Activated naive CD4-positive, alpha-beta T cell (primary cell): Measurements from ENCODE around the gene VPS33B.

Source experiments
- DNase-seq, 4 experiments: peaks; one replicate each; lab custom pipeline; 2025; lab: John Stamatoyannopoulos, UW

Gene VPS33B

DNA sequence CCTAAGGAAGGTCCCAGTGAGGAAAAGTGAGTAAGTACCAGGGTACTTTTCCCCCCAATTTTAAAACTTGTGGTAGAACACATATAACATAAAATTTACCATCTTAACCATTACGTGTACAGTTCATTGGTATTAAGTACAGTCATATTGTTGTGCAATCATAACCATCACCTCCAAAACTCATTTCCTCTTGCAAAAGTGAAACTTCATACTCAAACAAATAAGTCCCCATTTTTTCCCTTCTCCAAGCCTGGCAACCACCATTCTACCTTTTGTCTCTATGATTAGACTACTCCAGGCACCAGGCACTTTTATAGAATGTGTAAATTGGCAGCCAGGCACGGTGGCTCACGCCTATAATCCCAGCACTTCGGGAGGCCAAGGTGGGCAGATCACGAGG lies 40.3 kb downstream of the VPS33B start:
- no peak for DNase-seq

DNA sequence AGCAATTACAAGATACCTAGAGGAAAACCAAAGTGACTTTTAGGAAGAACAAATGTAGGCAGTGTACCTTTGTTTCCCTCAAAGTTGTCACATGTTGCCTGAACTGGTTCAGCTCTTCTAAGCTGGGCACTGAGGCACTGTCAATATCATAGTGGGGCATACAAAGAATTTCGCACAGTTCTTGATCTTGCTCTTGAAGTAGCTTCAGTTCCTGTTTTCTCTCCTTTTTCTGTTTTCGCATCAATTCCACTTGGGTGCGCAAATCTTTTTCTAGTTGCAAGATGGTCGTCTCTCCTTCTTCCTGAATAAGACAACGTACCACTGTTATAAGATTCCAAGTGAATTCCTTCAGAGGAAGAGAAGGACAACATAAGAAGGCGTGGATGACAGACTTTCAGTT lies 40.7 kb downstream of the VPS33B start:
- DNase-seq, result no peak

- no peak for DNase-seq
Measured at GRCh38 chr15:90979582-90979981, 42.8 kb downstream of the VPS33B start.

DNA sequence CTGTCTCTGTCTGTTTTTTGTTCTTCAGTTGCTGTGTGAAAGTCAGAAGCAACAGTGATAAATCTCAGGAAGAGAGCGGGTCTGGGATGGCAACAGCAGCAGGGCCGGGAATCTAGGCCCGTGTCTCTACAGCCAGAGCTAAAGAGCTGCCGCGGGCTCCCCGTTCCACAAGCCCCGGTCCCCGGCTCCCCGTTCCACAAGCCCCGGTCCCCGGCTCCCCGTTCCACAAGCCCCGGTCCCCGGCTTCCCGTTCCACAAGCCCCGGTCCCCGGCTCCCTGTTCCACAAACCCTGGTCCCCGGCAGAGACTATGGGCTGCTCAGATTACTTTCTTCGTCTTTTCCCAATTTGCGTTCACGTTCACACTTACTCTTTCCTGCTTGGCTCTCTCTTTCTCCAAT lies 48.2 kb downstream of the VPS33B start:
- DNase-seq, result no peak

DNA sequence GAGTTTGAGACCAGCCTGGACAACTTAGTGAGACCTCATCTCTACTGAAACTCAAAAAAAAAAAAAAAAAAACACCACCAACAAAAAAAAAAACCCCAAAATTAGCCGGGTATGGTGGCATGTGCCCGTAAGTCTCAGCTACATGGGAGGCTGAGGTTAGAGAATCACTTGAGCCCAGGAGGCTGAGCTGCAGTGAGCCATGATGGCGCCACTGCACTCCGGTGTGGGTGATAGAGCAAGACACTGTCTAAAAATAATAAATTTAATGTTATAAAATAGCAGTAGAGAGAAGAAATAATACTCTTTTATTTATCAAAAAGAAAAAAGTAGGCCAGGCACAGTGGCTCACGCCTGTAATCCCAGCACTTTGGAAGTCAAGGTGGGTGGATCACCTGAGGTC lies 50.3 kb downstream of the VPS33B start:
- DNase-seq, result no peak

DNA sequence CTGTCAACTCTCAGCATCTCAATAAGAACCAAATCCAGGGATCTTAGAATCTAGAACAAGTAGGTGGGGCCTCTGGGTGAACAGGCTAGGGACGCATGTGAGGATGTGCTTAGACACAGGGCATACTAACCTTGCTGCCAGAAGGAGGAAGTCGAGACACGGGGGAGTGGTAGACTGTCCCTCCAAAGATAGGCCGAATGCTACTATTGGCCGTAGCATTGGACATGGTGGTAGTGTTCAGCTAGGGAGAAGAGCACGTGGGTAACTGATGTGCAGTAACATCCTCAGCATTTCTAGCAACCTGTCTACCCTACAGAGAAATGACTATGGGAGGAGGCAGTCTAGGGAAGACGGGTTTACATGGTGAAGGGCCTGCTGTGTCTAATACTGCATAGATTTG lies 52.1 kb downstream of the VPS33B start:
- DNase-seq, result no peak

GRCh38 chr15:90968434-90968833 lies 54.0 kb downstream of the VPS33B start:
- no peak for DNase-seq

DNA sequence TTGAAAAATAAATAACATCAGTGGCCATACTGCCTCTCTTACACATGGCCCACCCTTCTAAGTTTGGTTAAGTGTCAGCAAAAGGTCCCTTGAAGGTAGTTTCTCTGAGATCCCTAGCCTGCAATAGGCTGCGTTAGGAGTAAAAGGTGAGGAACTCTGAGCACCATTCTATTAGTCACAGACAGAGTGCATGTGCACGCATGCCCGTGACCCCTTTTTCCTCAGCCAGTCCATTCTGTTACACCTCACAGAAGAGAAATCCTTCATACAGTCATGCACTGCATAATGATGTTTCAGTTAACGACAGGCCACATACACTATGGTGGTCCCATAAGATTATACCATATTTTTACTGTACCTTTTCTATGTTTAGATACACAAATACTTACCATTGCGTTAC lies 55.2 kb downstream of the VPS33B start:
- DNase-seq, result no peak

DNA sequence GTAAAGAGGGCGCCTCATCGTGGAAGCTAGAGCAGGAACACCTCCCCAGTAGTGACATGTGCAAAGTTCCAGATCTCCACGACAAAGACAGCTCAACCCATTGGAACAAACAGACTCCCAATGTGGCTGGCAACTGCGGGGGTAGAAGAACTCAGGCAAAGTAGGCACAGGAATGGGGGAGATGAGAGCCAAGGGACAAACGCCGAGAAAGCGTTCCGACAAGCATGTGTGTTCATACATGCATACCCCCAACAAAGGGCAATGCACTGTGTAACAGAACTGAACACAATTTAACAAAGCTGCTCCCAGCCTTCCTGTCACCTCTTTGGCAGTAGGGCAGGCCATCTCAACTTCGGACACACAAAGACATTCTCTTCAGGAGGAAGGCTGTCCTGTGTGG lies 56.1 kb downstream of the VPS33B start:
- DNase-seq, result no peak

- no peak for DNase-seq
Measured at GRCh38 chr15:90962021-90962420, 60.4 kb downstream of the VPS33B start.

- DNase-seq, result no peak
Measured at GRCh38 chr15:90960298-90961091, 61.9 kb downstream of the VPS33B start.

GRCh38 chr15:90959894-90960293 lies 62.5 kb downstream of the VPS33B start:
- DNase-seq, result no peak

- no peak for DNase-seq
Measured at GRCh38 chr15:90959028-90959595, 63.3 kb downstream of the VPS33B start.

DNA sequence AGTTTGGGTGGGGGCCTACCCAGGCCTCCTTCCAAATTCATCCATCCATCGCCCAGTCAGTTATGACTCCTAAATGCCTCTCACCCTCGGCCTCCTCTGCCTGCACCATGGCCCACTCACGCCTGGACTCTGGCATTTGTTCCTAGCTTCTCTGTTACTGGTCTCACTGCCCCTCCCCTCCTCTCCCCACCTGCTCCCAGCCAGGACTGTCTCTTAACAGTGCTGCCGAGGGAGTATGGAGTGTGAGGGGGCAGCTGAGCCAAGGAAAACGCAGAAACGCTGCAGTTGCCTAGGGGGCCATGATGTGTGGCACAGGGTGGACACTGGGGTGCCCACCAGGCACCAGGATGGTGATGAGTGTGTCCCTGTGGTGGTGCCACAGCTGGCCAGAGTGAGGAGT lies 64.6 kb downstream of the VPS33B start:
- DNase-seq, result no peak

- DNase-seq, result no peak
Measured at GRCh38 chr15:90957031-90957790, 65.2 kb downstream of the VPS33B start.

GRCh38 chr15:90956274-90957030 lies 65.9 kb downstream of the VPS33B start:
- peak; percentile 8 to 70 (median 45) for DNase-seq

GRCh38 chr15:90955624-90956273 lies 66.6 kb downstream of the VPS33B start:
- no peak for DNase-seq

GRCh38 chr15:90954712-90955623 lies 67.4 kb downstream of the VPS33B start, which contains the start of gene RCCD1:
Gene RCCD1 (plus strand): TSS chr15:90954884. CDS start chr15:90956735, 1,851 bp downstream.
- peak; percentile 55 to 80 (median 75) for DNase-seq

- DNase-seq, result no peak
Measured at GRCh38 chr15:90953947-90954711, 68.3 kb downstream of the VPS33B start.
